ENCODE data around the gene NUP133.

Gene NUP133

DNA sequence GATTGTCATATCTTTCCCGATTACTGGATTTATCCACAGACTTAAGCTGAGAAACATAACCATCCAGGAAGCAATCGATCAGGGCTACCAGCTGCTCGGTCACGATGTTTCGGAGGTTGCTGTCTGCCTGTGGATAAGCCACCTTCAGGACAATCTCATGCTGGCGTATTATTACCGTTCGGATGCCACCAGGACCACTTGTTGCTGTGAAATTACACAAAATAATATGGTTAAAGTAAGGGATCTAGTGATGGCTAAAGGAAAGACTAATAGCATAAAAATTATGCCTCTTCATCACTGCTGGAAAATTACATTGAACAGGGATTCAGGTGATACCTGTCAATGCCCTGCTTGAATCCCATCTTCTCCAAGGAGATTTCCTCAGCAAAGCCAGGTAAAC lies 43.5 kb downstream of the NUP133 start:
- H3K4me1 Mint-ChIP-seq: no peaks in the 10 kb centered on the region
- no peak overlapping the region for H3K4me3 Mint-ChIP-seq
- H3K9me3 Mint-ChIP-seq: no peaks in the 10 kb centered on the region
- no peak for TF ChIP-seq CTCF (IDR thresholded peaks at IDR 0.05; ENCODE audit: unreplicated experiment in 3 of 3)
- H3K27ac Mint-ChIP-seq: no peak overlapping the region
- peaks cover 75% of the 10 kb centered on the region for H3K36me3 Mint-ChIP-seq (ENCODE audit: low read depth)
- H3K27me3 Mint-ChIP-seq (ENCODE audit: low read depth): no peaks in the 10 kb centered on the region

- no peak overlapping the region for H3K4me3 Mint-ChIP-seq
- no peak overlapping the region for H3K27ac Mint-ChIP-seq
- peaks cover 73% of the 10 kb centered on the region for H3K36me3 Mint-ChIP-seq (ENCODE audit: low read depth)
- no peaks in the 10 kb centered on the region for H3K9me3 Mint-ChIP-seq
- no peak for TF ChIP-seq CTCF (IDR thresholded peaks at IDR 0.05; ENCODE audit: unreplicated experiment in 3 of 3)
- no peaks in the 10 kb centered on the region for H3K4me1 Mint-ChIP-seq
- H3K27me3 Mint-ChIP-seq (ENCODE audit: low read depth): no peaks in the 10 kb centered on the region
Observed at GRCh38 chr1:229461032-229461668, 47.0 kb downstream of the NUP133 start.

GRCh38 chr1:229459815-229460214 lies 48.3 kb downstream of the NUP133 start:
- Mint-ChIP-seq H3K27me3 (ENCODE audit: low read depth) (no peaks in the 10 kb centered on the region), H3K4me1 (no peaks in the 10 kb centered on the region), H3K4me3 (no peak overlapping the region), H3K36me3 (ENCODE audit: low read depth) (peaks cover 70% of the 10 kb centered on the region), H3K9me3 (no peaks in the 10 kb centered on the region), H3K27ac (no peak overlapping the region)
- TF ChIP-seq CTCF (IDR thresholded peaks at IDR 0.05; ENCODE audit: unreplicated experiment in 3 of 3): no peak

- Mint-ChIP-seq H3K9me3 (no peaks in the 10 kb centered on the region), H3K4me3 (no peak overlapping the region), H3K4me1 (no peaks in the 10 kb centered on the region), H3K27ac (no peak overlapping the region), H3K36me3 (ENCODE audit: low read depth) (peaks cover 53% of the 10 kb centered on the region), H3K27me3 (ENCODE audit: low read depth) (no peaks in the 10 kb centered on the region)
- TF ChIP-seq CTCF (IDR thresholded peaks at IDR 0.05; ENCODE audit: unreplicated experiment in 3 of 3): no peak
Observed at GRCh38 chr1:229457436-229457835, 50.7 kb downstream of the NUP133 start.

- no peaks in the 10 kb centered on the region for H3K27me3 Mint-ChIP-seq (ENCODE audit: low read depth)
- peaks cover 47% of the 10 kb centered on the region for H3K36me3 Mint-ChIP-seq (ENCODE audit: low read depth)
- H3K4me1 Mint-ChIP-seq: no peaks in the 10 kb centered on the region
- no peak for TF ChIP-seq CTCF (IDR thresholded peaks at IDR 0.05; ENCODE audit: unreplicated experiment in 3 of 3)
- no peaks in the 10 kb centered on the region for H3K9me3 Mint-ChIP-seq
- no peak overlapping the region for H3K4me3 Mint-ChIP-seq
- peak overlapping the region in 1 of 3 experiments; percentile 3 for H3K27ac Mint-ChIP-seq
Observed at GRCh38 chr1:229456016-229456415, 52.1 kb downstream of the NUP133 start.

GRCh38 chr1:229454056-229454455 lies 54.1 kb downstream of the NUP133 start:
- peak overlapping the region; percentile 5 to 91 (median 30) for H3K27ac Mint-ChIP-seq
- TF ChIP-seq CTCF (IDR thresholded peaks at IDR 0.05; ENCODE audit: unreplicated experiment in 3 of 3): no peak
- H3K9me3 Mint-ChIP-seq: no peaks in the 10 kb centered on the region
- no peak overlapping the region for H3K4me3 Mint-ChIP-seq
- H3K4me1 Mint-ChIP-seq: no peaks in the 10 kb centered on the region
- H3K27me3 Mint-ChIP-seq (ENCODE audit: low read depth): no peaks in the 10 kb centered on the region
- H3K36me3 Mint-ChIP-seq (ENCODE audit: low read depth): peaks cover 36% of the 10 kb centered on the region
